Left ventricle myocardium inferior (tissue), 1 donor: Measurements from ENCODE around the gene CACNA2D2. TPM values are rescaled to one million over a fixed set of nuclear protein-coding genes. Genes with fewer than 3 reads are reported as not detected.

Experiments used
- DNase-seq: peaks from one replicate; pipeline ENCODE4 v3.0.0-alpha.2; 2020
- H3K27ac ChIP-seq: fragments of 200-600 bp; replicated peaks from 2 replicates; pipeline ENCODE4 v1.8.0; 2021
- H3K27me3 ChIP-seq: fragments of 200-600 bp; 2 replicates; pipeline ENCODE4 v1.8.0; 2021; ENCODE audit warnings: low read depth
- H3K36me3 ChIP-seq: fragments of 200-600 bp; 2 replicates; pipeline ENCODE4 v1.8.0; 2021
- H3K4me1 ChIP-seq: fragments of 200-600 bp; 2 replicates; pipeline ENCODE4 v1.8.0; 2021
- H3K4me3 ChIP-seq: fragments of 200-600 bp; 2 replicates; pipeline ENCODE4 v1.8.0; 2021; ENCODE audit warnings: mild to moderate bottlenecking, moderate library complexity
- H3K9me3 ChIP-seq: fragments of 200-600 bp; replicated peaks from 2 replicates; pipeline ENCODE4 v1.8.0; 2021
- CTCF ChIP-seq: fragments of 200-600 bp; IDR thresholded peaks from 2 replicates; pipeline ENCODE4 v1.8.0; 2021; ENCODE audit warnings: antibody characterized with exemption, mild to moderate bottlenecking, borderline replicate concordance
- intact Hi-C: fragments of 100-400 bp; cut with micrococcal nuclease; formaldehyde crosslinking; loops from one replicate; pipeline ENCODE4 v1.11.0; 2022
- total RNA-seq: library from RNA; stranded (reverse); fragmentation: NEBNext Ultra II Directional; extraction: Animal tissue kit (Norgen Biotek cat#: 25700); gene quantifications from one replicate; pipeline ENCODE4 v1.2.1, GENCODE V29; 2021
- donor health status: DM: no; HTN: yes; CAD: no; lungs with severe emphysema.

CACNA2D2 gene
- total RNA-seq, 1 donor from 2014 or later = 2.3 TPM

GRCh38 chr3:50325497-50326181, 177.8 kb downstream of the CACNA2D2 start:
- intact Hi-C loops = no loop called here
- TF ChIP-seq CTCF = no peak
- peaks cover 83% of the 10 kb centered on the region for H3K4me1 ChIP-seq

GRCh38 chr3:50325113-50325480, 178.3 kb downstream of the CACNA2D2 start:
- Histone ChIP-seq H3K4me1 (peaks cover 84% of the 10 kb centered on the region), H3K27ac (peak overlapping the region; percentile 99), H3K4me3 (no peak overlapping the region), H3K9me3 (no peaks in the 10 kb centered on the region), H3K27me3 (no peaks in the 10 kb centered on the region), H3K36me3 (peaks cover 31% of the 10 kb centered on the region)
- DNase-seq = no peak
- intact Hi-C loops = no loop called here
- no peak for TF ChIP-seq CTCF

More at GRCh38 chr3:50325497-50326181, 177.8 kb downstream of the CACNA2D2 start:
- no peaks in the 10 kb centered on the region for H3K27me3 ChIP-seq
- H3K9me3 ChIP-seq = no peaks in the 10 kb centered on the region
- no peak overlapping the region for H3K4me3 ChIP-seq
- H3K27ac ChIP-seq = peak overlapping the region; percentile 99
- peaks cover 36% of the 10 kb centered on the region for H3K36me3 ChIP-seq
- no peak for DNase-seq

- peaks cover 90% of the 10 kb centered on the region for H3K4me1 ChIP-seq
- H3K4me3 ChIP-seq = peak overlapping the region; percentile 86
- peak; percentile 92 for TF ChIP-seq CTCF
- DNase-seq = peak; percentile 74
- H3K36me3 ChIP-seq = peaks cover 31% of the 10 kb centered on the region
- no peaks in the 10 kb centered on the region for H3K27me3 ChIP-seq
- no peaks in the 10 kb centered on the region for H3K9me3 ChIP-seq
- intact Hi-C loops = no loop called here
- H3K27ac ChIP-seq = peak overlapping the region; percentile 99
Measured at GRCh38 chr3:50324351-50325112, 178.9 kb downstream of the CACNA2D2 start.

- peaks cover 33% of the 10 kb centered on the region for H3K36me3 ChIP-seq
- H3K27ac ChIP-seq = peak overlapping the region; percentile 99
- no peaks in the 10 kb centered on the region for H3K9me3 ChIP-seq
- DNase-seq = peak; percentile 74
- H3K27me3 ChIP-seq = no peaks in the 10 kb centered on the region
- peak overlapping the region; percentile 86 for H3K4me3 ChIP-seq
- peaks cover 93% of the 10 kb centered on the region for H3K4me1 ChIP-seq
- TF ChIP-seq CTCF = no peak
- intact Hi-C loops = no loop called here
Measured at GRCh38 chr3:50323614-50324199, 179.7 kb downstream of the CACNA2D2 start.

- intact Hi-C loops = no loop called here
- H3K4me1 ChIP-seq = peaks cover 93% of the 10 kb centered on the region
- H3K27me3 ChIP-seq = no peaks in the 10 kb centered on the region
- peak overlapping the region; percentile 86 for H3K4me3 ChIP-seq
- H3K36me3 ChIP-seq = peaks cover 39% of the 10 kb centered on the region
- no peak for TF ChIP-seq CTCF
- peak; percentile 47 for DNase-seq
- peak overlapping the region; percentile 99 for H3K27ac ChIP-seq
- no peaks in the 10 kb centered on the region for H3K9me3 ChIP-seq
Measured at GRCh38 chr3:50323092-50323600, 180.3 kb downstream of the CACNA2D2 start.
